ENCODE data around the gene SIGLEC9. TPM values are rescaled to one million over a fixed set of nuclear protein-coding genes. Genes with fewer than 3 reads are reported as not detected.

The SIGLEC9 gene
- total and polyA plus RNA-seq, 3 experiments from 2014 or later, result 0.46 to 3.6 (median 0.93) TPM

DNA sequence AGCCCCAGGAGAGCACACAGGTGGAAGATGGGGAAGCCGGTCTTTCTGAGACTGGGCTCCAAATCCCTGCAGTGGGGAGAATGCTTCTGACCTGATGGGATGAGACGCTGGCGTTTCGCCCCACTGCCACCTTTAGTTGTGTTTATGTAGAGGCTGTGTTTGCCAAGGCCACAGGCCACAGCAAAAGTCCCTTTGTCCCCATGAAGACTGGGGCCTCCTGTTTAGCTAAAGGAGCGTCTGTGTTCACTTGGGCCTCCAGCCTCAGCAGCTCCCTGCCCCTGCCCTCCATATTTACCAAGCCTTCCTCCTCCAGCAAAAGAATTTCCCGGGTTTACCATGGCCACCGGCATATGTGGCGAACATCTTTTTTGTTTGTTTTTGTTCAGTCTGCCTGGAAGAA is 31.6 kb upstream of the SIGLEC9 start:
- Histone ChIP-seq H3K36me3 (ENCODE audit: insufficient read depth, low read length) (no peaks in the 10 kb centered on the region), H3K9me3 (ENCODE audit: low read length) (no peaks in the 10 kb centered on the region), H3K4me3 (ENCODE audit: low read length) (no peak overlapping the region), H3K4me1 (ENCODE audit: insufficient read depth, low read length) (peaks cover 8% of the 10 kb centered on the region), H3K27ac (ENCODE audit: low read depth, low read length) (no peak overlapping the region), H3K27me3 (ENCODE audit: insufficient read depth, low read length, poor library complexity, severe bottlenecking) (no peaks in the 10 kb centered on the region)
- ChIA-PET POLR2A (no interaction called here), CTCF (no interaction called here)
- Mint-ChIP-seq H3K36me3 (peaks cover 3 to 16% (median 5%) of the 10 kb centered on the region in 3 donors), H3K4me3 (no peak overlapping the region), H3K27me3 (no peaks in the 10 kb centered on the region), H3K27ac (peak overlapping the region in 1 of 8 donors; percentile 44), H3K9me3 (no peaks in the 10 kb centered on the region), H3K4me1 (peaks cover 10 to 14% (median 12%) of the 10 kb centered on the region in 3 donors)
- DNase-seq, result no peak

DNA sequence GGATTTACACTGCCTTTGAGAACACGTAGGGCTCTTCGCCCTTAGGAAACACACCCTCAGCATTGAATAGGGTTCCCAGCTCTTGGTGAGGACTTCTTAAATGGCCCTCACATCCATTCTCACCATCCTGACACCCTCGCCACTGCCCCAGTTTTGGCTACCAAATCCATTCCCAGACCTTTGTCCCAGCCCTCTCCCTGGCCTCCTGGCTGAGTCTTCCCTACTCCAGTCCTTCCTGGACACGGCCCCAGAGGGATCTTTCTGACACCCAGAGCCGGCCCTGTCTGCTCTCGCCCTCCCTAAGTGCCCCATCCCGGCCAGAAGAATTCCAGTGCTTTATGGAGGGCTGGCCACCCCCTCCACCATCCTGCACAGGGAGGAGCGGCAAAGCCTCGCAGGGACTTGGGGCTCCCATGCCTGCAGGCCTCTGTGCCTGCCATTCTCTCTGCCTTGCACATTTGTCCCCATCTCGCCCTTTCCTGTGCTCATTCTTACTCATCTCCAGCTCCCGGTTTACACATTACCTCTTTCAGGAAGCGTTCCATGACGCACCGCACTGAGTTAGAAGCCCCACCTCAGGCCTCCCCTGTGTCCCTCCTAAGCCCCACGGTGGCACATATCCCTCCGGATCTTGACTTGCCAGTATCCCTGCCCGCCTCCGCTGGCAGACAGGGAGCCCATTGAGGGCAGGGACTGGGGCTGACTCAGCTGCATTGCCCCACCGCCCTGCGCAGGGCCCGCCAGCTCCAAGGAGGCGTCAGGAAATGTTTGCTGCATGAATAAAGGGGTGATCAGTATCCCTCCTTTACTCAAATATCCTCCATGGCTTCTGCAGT is 31.0 kb upstream of the SIGLEC9 start:
- Histone ChIP-seq H3K4me1 (ENCODE audit: insufficient read depth, low read length) (peaks cover 8% of the 10 kb centered on the region), H3K27ac (ENCODE audit: low read depth, low read length) (no peak overlapping the region), H3K36me3 (ENCODE audit: insufficient read depth, low read length) (no peaks in the 10 kb centered on the region), H3K27me3 (ENCODE audit: insufficient read depth, low read length, poor library complexity, severe bottlenecking) (no peaks in the 10 kb centered on the region), H3K4me3 (ENCODE audit: low read length) (no peak overlapping the region), H3K9me3 (ENCODE audit: low read length) (no peaks in the 10 kb centered on the region)
- H3K27ac Mint-ChIP-seq, result peak overlapping the region in 1 of 8 donors; percentile 10
- no peaks in the 10 kb centered on the region for H3K27me3 Mint-ChIP-seq
- ChIA-PET CTCF (interaction anchor here (1.6 kb wide), 1 partner anchor 9 kb away, joined by 3 read pairs; no protein-coding TSS in a partner anchor), POLR2A (no interaction called here)
- no peaks in the 10 kb centered on the region for H3K9me3 Mint-ChIP-seq
- no peak for DNase-seq
- peaks cover 10 to 14% (median 12%) of the 10 kb centered on the region in 3 donors for H3K4me1 Mint-ChIP-seq
- no peak overlapping the region for H3K4me3 Mint-ChIP-seq
- peaks cover 2 to 18% (median 5%) of the 10 kb centered on the region in 3 donors for H3K36me3 Mint-ChIP-seq

DNA sequence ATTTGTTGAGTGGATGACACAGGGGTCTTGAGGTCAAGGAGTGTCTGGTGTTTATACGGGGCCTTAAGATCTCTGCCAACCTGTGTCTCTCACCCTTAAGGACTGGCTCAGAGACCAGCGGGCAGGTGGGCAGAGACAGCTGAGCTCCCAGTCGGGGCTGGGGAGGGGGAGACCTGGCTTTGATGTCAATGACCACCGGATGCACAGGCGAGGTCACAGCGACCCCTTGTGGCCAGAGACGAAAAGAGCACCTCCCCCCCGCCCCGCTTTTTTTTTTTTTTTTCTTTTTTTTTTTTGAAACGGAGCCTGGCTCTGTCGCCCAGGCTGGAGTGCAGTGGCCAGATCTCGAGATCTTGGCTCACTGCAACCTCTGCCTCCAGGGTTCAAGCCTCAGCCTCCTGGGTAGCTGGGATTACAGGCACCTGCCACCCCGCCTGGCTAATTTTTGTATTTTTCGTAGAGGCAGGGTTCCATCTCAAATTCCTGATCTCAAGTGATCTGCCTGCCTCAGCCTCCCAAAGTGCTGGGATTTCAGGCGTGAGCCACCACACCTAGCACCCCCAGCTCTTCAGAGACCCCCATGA is 29.9 kb upstream of the SIGLEC9 start:
- Mint-ChIP-seq H3K4me1 (peaks cover 16 to 21% (median 18%) of the 10 kb centered on the region in 3 donors), H3K27me3 (no peaks in the 10 kb centered on the region), H3K4me3 (no peak overlapping the region), H3K27ac (peak overlapping the region in 1 of 8 donors; percentile 82), H3K9me3 (no peaks in the 10 kb centered on the region), H3K36me3 (peaks cover 1 to 27% (median 5%) of the 10 kb centered on the region in 3 donors)
- Histone ChIP-seq H3K9me3 (ENCODE audit: low read length) (no peaks in the 10 kb centered on the region), H3K4me1 (ENCODE audit: insufficient read depth, low read length) (peaks cover 8% of the 10 kb centered on the region), H3K4me3 (ENCODE audit: low read length) (no peak overlapping the region), H3K36me3 (ENCODE audit: insufficient read depth, low read length) (no peaks in the 10 kb centered on the region), H3K27me3 (ENCODE audit: insufficient read depth, low read length, poor library complexity, severe bottlenecking) (no peaks in the 10 kb centered on the region), H3K27ac (ENCODE audit: low read depth, low read length) (no peak overlapping the region)
- DNase-seq, result peak in 3 of 5 donors; percentile 6 to 17 (median 7)
- ChIA-PET CTCF (interaction anchor here (1.6 kb wide), 1 partner anchor 8 kb away, joined by 3 read pairs; no protein-coding TSS in a partner anchor), POLR2A (no interaction called here)

DNA sequence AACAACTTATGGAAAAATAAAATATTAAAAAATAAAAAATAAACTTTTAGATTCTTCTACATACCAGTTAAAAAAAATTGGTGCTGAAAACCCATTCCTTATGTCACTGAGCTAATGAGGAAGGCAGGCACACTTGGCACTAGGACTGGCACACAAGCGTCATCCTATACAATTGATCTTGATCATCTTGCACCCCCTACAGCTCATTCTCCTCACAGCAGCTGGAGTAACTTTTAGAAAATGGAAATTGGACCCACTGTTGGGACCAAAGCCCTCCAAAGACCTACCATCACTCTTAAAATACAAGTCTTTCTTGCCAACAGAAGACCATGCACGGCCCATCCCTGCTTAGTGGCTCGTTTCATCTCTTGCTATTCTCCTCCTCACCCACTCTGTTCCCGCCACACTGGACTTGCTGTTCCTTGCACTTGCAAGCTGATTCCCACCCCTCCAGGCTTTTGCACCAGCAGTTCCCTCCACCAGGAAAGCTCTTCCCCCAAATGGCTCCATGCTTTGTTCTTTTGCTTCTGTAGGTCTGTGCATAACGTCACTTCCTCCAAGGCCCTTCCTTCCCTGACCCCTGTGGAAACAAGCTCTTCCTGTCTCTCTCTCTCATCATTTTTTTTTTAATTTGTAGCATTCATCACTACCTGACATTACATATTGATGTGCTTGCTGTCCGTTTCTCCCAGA is 28.1 kb upstream of the SIGLEC9 start:
- Histone ChIP-seq H3K4me3 (ENCODE audit: low read length) (no peak overlapping the region), H3K4me1 (ENCODE audit: insufficient read depth, low read length) (peaks cover 13% of the 10 kb centered on the region), H3K27me3 (ENCODE audit: insufficient read depth, low read length, poor library complexity, severe bottlenecking) (no peaks in the 10 kb centered on the region), H3K36me3 (ENCODE audit: insufficient read depth, low read length) (no peaks in the 10 kb centered on the region), H3K27ac (ENCODE audit: low read depth, low read length) (no peak overlapping the region), H3K9me3 (ENCODE audit: low read length) (no peaks in the 10 kb centered on the region)
- Mint-ChIP-seq H3K4me1 (peaks cover 25 to 28% (median 28%) of the 10 kb centered on the region in 3 donors), H3K36me3 (peaks cover 2 to 43% (median 5%) of the 10 kb centered on the region in 3 donors), H3K9me3 (no peaks in the 10 kb centered on the region), H3K4me3 (peak overlapping the region in 1 of 7 donors; percentile 48), H3K27ac (peak overlapping the region in 4 of 8 donors; percentile 14 to 61 (median 37)), H3K27me3 (no peaks in the 10 kb centered on the region)
- CTCF ChIA-PET, result interaction anchor here (1.1 kb wide), 1 partner anchor 18 kb away, joined by 3 read pairs; no protein-coding TSS in a partner anchor
- POLR2A ChIA-PET, result no interaction called here
- no peak for DNase-seq

DNA sequence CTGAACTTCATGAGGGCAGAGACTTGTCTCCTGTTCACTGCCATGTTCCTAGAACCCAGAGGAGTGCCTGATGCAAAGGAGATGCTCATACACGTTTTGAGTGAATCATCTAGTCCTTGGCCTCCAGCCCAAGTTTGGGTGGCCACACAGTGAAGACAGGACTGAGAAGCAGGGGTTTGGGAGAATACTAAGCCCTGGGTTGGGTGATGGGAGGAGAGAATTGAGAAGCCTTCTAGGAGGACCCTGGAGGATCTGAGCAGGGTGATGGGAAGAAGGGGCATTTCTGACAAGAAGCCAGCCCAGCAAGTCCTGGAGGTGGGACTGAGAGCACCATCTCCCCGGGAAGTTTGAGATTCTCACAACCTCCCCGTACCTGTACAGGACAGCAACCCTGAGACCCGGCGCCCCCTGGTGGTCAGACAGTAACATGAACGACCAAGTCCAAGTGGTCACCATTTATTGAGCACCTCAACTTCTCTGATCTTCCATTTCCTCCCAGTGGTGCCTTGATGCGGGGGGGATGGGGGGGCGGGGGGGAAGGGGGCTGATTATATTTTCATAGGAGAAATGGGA is 27.5 kb upstream of the SIGLEC9 start:
- DNase-seq, result peak; percentile 33 to 77 (median 65)
- H3K9me3 ChIP-seq (ENCODE audit: low read length), result no peaks in the 10 kb centered on the region
- H3K4me3 ChIP-seq (ENCODE audit: low read length), result no peak overlapping the region
- Mint-ChIP-seq H3K27ac (peak overlapping the region in 4 of 8 donors; percentile 18 to 61 (median 40)), H3K4me3 (peak overlapping the region in 2 of 7 donors; percentile 23 to 48), H3K36me3 (peaks cover 2 to 49% (median 5%) of the 10 kb centered on the region in 3 donors), H3K4me1 (peaks cover 30 to 32% (median 31%) of the 10 kb centered on the region in 3 donors), H3K27me3 (no peaks in the 10 kb centered on the region), H3K9me3 (no peaks in the 10 kb centered on the region)
- H3K27ac ChIP-seq (ENCODE audit: low read depth, low read length), result no peak overlapping the region
- no peaks in the 10 kb centered on the region for H3K27me3 ChIP-seq (ENCODE audit: insufficient read depth, low read length, poor library complexity, severe bottlenecking)
- CTCF ChIA-PET, result interaction anchor here (1.1 kb wide), 1 partner anchor 18 kb away, joined by 3 read pairs; no protein-coding TSS in a partner anchor
- H3K4me1 ChIP-seq (ENCODE audit: insufficient read depth, low read length), result peaks cover 13% of the 10 kb centered on the region
- POLR2A ChIA-PET, result no interaction called here
- peaks cover under 1% of the 10 kb centered on the region for H3K36me3 ChIP-seq (ENCODE audit: insufficient read depth, low read length)

DNA sequence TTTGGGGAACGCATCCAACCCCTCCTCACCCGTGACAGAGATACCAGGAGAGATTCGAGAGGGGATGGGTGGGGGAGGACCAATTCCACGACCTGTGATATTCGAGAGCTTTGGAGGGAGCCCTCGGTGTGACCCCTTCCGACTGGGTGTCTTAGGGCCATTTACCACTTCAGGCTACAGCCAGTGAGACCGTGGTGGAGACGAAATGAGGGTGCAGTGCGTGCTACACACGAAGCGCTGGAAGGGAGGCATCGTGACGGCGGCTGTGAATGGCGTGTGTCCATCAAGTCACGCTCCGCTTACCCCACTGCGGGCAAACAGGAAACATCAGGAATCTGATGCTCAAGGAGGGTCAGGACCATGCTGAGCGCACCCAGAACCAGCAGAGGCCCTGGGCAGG is 26.9 kb upstream of the SIGLEC9 start:
- no peak overlapping the region for H3K27ac ChIP-seq (ENCODE audit: low read depth, low read length)
- H3K27me3 Mint-ChIP-seq, result no peaks in the 10 kb centered on the region
- H3K27me3 ChIP-seq (ENCODE audit: insufficient read depth, low read length, poor library complexity, severe bottlenecking), result no peaks in the 10 kb centered on the region
- H3K4me1 ChIP-seq (ENCODE audit: insufficient read depth, low read length), result peaks cover 13% of the 10 kb centered on the region
- no peak for DNase-seq
- H3K9me3 Mint-ChIP-seq, result no peaks in the 10 kb centered on the region
- ChIA-PET POLR2A (no interaction called here), CTCF (no interaction called here)
- peaks cover 6% of the 10 kb centered on the region for H3K36me3 ChIP-seq (ENCODE audit: insufficient read depth, low read length)
- no peak overlapping the region for H3K4me3 ChIP-seq (ENCODE audit: low read length)
- peak overlapping the region in 1 of 7 donors; percentile 60 for H3K4me3 Mint-ChIP-seq
- H3K36me3 Mint-ChIP-seq, result peaks cover 2 to 54% (median 5%) of the 10 kb centered on the region in 3 donors
- H3K4me1 Mint-ChIP-seq, result peaks cover 35 to 37% (median 37%) of the 10 kb centered on the region in 3 donors
- no peaks in the 10 kb centered on the region for H3K9me3 ChIP-seq (ENCODE audit: low read length)
- H3K27ac Mint-ChIP-seq, result no peak overlapping the region

DNA sequence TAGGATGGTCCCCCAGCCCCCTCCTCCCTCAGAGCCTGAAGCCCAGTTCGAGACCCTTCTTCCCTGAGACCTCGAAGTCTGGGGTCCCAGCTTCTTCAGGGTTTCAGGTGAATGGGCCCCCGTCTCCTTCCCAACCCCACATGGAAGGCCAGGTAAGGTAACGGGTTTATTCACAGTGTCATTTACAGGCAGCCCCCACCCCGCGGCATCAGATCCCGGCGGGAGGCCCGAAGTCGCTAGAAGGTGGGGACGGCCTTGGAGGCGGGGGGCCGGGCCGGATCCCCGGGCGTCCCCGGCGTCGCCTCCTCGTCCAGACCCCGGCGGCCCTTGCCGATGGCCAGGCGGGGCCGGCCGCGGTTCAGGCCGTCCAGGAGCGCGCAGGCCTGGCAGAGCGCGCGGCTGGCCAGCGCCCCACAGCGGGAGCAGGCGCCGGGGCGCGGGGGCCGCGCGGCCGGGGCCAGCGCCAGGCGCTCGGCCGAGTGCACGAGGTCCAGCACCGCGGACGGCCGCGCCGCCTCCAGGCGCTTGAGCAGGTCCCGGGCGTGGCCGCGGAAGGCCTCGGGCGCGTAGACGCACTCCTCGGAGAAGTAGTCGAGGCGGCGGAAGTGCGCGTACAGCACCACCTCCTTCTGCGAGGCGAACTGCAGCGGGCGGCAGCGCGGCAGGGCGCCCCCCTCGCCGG is 26.2 kb upstream of the SIGLEC9 start:
- Histone ChIP-seq H3K9me3 (ENCODE audit: low read length) (no peaks in the 10 kb centered on the region), H3K27me3 (ENCODE audit: insufficient read depth, low read length, poor library complexity, severe bottlenecking) (no peaks in the 10 kb centered on the region), H3K27ac (ENCODE audit: low read depth, low read length) (no peak overlapping the region), H3K4me3 (ENCODE audit: low read length) (no peak overlapping the region), H3K4me1 (ENCODE audit: insufficient read depth, low read length) (peaks cover 13% of the 10 kb centered on the region), H3K36me3 (ENCODE audit: insufficient read depth, low read length) (peaks cover 6% of the 10 kb centered on the region)
- Mint-ChIP-seq H3K27me3 (no peaks in the 10 kb centered on the region), H3K36me3 (peaks cover 2 to 61% (median 5%) of the 10 kb centered on the region in 3 donors), H3K4me3 (peak overlapping the region in 1 of 7 donors; percentile 27), H3K9me3 (no peaks in the 10 kb centered on the region), H3K4me1 (peaks cover 35 to 44% (median 42%) of the 10 kb centered on the region in 3 donors), H3K27ac (no peak overlapping the region)
- ChIA-PET POLR2A (no interaction called here), CTCF (no interaction called here)
- peak; percentile 12 to 67 (median 27) for DNase-seq
